NCI-H2029 (cell line): ENCODE results near the gene FRMD4A.
"Not testable (repeated sequence)": the region's sequence is repeated elsewhere in the genome, so short reads cannot be mapped to it uniquely, and the experiment has no call there.

Experiments used
- DNase-seq: peaks from one replicate; lab custom pipeline; 2025; lab: John Stamatoyannopoulos, UW

FRMD4A gene

GRCh38 chr10:13946209-13946460, 384.6 kb downstream of the FRMD4A start:
- no peak for DNase-seq

GRCh38 chr10:13945390-13946208, 385.1 kb downstream of the FRMD4A start:
- DNase-seq, result no peak

DNA sequence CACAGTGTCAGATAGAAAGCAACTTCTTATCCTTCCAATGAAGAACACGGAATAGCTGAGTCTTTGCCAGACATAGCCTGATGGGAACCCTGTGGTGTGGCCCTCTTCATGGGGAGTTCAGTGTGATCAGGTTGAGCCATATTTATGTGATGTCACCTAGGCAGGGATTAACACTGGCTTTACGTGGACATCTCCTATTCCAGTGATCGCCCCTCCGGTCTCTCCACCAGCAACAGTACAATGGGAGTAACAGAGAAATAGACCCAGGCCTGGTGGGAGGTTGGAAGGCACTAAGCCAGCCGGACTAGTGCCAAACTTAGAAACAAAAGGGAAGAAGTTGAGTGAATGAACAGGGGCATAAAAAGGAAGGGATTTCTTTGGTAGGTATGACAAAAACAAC, 385.9 kb downstream of the FRMD4A start:
- no peak for DNase-seq

DNA sequence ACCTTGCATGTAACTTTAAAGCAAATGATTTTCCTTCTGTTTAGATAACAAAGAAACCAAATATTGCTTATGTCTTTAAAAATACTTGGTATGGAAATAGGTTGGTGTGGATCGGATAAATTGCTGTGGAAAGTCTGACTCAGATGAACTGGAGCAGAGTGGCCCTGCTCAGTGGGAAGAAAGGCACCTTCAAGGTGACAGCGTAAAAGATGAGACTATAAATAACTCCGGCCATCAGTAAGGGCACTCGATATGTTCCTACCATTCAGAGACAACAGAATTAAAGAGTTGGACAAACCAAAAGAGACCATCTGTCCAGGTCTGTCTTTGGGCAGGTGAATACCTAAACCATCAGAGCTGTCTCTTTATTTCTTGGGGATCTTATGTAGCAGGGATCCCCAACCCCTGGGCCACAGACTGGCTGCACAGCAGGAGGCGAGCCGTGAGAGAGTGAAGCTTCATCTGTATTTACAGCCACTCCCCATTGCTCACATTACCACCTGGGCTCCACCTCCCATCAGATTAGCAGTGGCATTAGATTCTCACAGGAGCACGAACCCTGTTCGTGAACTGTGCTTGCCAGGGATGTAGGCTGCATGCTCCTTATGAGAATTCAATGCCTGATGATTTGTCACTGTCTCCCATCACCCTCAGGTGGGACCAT, 386.9 kb downstream of the FRMD4A start:
- DNase-seq, result no peak

DNA sequence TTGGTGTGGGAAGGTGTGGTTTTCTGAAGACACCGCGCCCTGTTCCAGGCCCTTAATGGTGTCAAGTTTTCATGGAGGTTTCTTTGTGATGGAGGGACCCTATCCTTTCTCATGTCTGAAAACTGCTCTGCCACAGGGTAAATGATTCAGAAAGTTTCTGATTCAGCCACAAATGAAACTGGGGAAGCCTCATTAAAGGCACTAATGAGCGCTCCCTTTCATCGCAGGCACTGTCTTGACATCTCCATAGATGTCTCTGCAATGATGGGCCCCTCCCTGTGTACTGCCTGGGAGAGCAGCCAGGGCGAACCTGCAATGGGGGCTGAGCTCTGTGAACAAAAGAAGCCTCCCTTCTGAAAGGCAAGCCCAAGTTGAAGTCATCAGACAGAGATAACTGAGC, 388.7 kb downstream of the FRMD4A start:
- DNase-seq, result no peak

GRCh38 chr10:13939391-13939790, 391.3 kb downstream of the FRMD4A start:
- DNase-seq, result no peak

- DNase-seq, result no peak
Measured at GRCh38 chr10:13938950-13939349, 391.8 kb downstream of the FRMD4A start.

- DNase-seq, result no peak
Measured at GRCh38 chr10:13936826-13937225, 393.9 kb downstream of the FRMD4A start.

DNA sequence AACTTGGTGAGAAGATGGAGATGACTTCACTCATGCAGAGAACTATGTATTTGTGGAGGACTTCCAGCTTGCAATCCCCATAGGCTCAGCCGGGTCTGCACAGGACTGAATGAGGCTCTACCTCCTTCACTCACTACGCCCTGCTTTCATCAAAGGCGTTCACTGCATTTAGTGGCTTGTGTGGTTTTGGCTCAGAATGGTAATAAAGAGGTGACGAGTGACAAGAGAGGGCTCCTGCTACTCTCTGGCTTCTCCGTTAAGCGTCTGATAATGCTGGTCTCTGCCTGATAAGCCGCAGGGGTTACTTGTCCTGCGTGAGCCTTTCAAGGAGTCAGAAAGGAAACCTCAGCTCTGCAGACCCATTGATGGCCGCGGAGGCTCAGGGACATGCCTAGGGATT, 400.6 kb downstream of the FRMD4A start:
- DNase-seq, result no peak

DNA sequence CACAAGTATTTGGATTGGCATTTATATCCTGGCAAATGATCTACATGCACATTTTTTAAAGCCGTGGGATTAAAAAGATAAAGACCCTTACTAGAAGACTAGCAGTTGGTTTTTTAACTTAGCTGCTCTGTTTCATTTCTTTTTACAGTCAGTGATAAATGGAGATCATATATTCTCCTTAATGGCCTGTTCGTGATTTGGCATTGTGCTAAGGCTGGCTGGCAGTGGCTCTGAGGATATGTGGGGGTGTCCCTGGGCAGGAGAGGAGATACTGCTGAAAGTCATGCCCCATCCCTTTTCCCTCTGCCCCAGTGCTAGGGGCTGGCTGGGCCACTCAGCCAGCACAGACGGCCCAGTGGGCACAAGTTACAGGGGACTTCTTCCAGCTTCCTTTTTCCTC, 402.3 kb downstream of the FRMD4A start:
- DNase-seq, result no peak

GRCh38 chr10:13925971-13926780, 404.5 kb downstream of the FRMD4A start:
- DNase-seq, result no peak

DNA sequence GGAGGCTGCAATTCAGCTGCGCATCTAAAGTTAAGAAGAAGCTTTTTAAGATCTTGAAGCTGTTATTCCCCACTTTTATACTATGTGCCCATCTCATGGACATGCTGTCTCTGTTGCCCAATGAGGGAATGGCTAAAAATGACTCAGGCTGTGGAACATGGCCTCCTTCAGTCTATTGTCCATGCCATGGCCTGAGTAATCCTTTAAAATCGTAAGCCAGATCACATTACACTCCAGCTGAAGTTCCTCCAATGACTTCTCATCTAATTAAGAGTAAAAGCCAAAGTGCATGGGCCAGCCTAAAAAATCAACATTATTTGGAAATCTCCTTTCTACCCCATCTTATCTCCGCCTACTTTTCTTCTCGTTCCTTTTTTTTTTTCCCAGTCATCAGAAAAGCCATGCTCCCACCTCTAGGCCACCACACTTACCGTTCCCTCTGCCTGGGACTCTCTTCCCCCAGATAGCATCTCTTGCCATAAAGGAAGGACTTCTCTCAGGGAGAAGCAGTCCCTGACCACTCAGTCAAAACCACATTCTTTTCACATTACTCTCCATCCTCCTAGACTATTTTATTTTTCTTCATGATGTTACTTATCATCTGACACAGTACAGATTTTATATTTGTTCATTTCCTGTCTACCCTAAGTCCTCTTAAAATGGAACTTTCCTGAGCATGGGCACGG, 406.5 kb downstream of the FRMD4A start:
- no peak for DNase-seq

- no peak for DNase-seq
Measured at GRCh38 chr10:13922586-13922985, 408.1 kb downstream of the FRMD4A start.

DNA sequence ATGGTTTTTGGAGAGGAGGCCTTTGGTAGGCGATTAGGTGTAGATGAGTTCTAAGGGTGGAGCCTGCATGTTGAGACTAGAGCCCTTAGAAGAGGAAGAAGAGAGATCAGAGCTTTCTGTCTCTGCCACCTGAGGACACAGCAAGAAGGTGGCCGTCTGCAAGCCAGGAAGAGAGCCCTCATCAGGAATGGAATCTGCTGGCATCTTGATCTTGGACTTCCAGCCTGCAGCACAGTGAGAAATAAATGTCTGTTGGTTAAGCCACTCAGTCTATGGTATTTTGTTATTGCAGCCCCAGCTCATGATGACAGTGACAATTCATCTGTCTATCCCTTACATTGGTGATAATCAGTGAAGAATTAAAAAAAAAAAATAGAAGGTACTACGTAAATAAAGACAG, 408.8 kb downstream of the FRMD4A start:
- DNase-seq, result no peak

DNA sequence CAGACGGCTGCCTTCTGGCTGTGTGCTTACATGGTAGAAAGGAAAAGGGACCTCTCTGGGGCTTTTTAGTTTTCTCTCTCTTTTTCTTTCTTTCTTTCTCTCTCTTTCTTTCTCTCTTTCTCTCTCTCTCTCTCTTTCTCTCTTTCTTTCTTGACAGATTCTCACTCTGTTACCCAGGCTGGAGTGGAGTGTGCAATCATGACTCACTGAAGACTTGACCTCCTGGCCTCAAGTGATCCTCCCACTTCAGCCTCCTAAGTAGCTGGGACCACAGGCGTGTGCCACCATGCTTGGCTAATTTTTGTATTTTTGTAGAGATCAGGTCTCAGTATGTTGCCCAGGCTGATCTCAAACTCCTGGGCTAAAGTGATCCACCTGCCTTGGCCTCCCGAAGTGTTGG, 409.6 kb downstream of the FRMD4A start:
- not testable (repeated sequence) for DNase-seq

DNA sequence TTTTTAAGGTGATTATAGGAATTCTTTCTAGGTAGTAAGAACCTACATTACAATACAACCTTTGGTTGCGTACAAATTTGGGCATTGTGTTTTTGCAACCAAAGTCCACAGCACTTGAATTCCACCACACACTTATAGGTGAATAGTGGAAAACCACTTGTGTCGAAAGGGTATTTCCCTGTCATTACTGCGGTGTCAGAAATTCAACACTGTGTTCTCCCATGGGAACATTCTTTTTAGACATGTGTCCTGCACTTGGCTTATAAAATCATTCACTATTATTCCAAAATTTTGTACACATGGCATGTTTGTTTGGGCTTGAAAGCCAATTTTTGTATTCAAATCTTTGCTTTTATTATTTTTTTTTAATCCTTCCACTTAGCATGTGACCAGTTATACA, 410.3 kb downstream of the FRMD4A start:
- no peak for DNase-seq

- DNase-seq, result no peak
Measured at GRCh38 chr10:13920031-13920430, 410.7 kb downstream of the FRMD4A start.

DNA sequence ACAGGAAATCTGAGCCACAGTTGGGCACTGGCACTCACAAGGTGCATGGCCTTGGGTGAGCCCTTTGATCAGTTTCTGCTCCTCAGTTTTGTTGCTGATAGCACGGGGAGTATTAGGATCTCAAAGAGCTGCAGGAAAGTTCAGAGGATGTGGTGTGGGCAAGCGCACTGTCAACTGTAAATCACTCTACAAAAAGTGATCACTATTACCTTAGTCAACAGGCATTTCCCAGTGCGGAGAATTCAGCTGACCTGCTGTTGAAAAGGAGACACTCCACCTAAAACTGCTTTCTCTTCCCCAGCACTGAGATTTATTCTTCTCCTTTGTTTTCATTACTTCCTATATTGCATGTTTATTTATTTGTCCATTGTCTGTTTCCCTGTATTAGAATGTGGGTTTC, 412.9 kb downstream of the FRMD4A start:
- no peak for DNase-seq

DNA sequence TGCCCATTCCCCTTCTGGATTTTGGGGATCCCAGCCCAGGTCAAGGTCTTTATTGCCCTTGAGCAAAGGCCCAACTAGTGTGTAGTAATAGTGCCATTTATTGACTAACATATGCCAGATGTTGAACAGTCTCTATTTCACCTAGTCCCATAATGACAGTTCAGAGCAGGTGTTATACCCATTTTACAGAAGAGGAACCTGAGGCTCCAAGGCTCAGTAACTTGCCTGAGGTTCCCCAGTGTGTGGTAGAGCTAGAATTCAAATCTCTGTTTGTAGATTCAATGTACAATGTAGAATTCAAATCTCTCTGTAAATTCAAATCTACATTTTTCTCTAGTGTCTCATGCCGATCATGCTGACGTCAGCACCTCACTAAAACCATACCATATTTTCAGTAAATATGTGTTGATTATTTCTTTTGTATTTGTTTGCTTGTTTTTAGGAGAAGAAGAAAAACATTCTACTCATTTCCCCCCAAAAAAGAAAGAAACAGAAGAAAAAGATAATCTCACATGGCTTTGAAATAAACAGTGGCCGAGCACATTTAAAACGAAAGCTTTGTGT, 414.3 kb downstream of the FRMD4A start:
- DNase-seq, result no peak

GRCh38 chr10:13915710-13916109, 415.0 kb downstream of the FRMD4A start:
- DNase-seq, result no peak

DNA sequence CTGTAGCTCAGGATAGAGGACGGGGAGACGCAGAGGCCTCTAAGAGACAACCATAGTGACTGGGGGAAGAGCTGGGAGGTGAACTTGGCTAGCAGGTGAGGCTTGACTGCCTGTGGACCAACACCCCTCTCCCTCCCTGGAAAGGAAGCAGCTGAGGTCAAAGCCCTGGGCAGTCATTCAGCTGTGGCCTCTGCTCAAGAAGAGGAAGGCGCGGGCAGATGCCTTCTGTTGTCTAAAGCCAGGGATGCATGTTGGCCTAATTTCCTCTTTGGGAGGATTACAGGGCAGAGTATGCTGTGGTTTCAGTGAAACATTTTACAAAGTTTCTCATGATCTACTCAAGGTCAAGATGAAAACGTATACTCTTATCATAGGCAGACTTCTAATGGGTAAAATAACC, 416.8 kb downstream of the FRMD4A start:
- no peak for DNase-seq

DNA sequence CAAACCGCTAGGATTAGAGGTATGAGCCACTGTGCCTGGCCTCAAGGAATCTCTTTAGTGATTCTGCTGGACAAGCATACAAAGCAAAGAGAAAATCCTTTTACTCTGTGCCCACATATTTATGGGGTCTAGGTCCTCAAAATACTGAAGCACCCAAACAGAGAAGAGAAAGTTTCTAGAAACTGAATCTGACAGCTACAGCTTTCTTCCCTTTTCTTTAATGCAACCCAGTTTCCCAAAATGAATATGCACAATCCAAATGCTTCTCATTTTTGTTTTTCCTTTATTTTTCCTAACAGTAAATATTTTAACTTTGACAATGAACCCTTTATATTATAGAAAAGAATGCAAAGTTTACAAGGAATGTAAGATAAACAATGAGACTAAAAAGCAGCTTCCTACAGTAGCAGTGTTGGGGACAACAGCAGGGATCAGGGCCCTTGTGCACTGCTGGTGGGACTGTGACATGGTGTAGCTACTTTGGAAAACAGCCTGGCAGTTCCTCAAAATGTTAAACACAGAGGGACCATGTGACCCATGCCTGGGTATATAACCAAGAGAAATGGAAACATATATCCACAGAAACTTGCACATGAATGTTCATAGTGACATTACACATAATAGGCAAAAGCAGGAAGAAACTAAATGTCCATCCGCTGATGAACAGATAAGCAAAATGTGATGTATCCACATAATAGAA, 418.8 kb downstream of the FRMD4A start:
- DNase-seq, result no peak
